Measurements from ENCODE around the gene KRT33B. TPM values are rescaled to one million over a fixed set of nuclear protein-coding genes. Genes with fewer than 3 reads are reported as not detected.

The KRT33B gene
- total RNA-seq (2021; fragmentation: NEBNext Ultra II Directional; extraction: Animal tissue kit (Norgen Biotek cat#: 25700)) (not detected in 2 replicates), polyA plus RNA-seq (2011; rRNA removed) (not detected in 2 replicates), polyA minus RNA-seq (2011; rRNA and poly(A)+ RNA removed) (not detected in 2 replicates)
- polyA plus RNA-seq (2011; cell fraction: cytosol; rRNA removed) = not detected
- polyA plus RNA-seq (2011; cell fraction: nucleus; rRNA removed) = not detected
- not detected in 4 replicates for polyA plus RNA-seq (2012, experiment 1 of 2)
- polyA plus RNA-seq (2012, experiment 2 of 2) = not detected
- polyA plus RNA-seq (2013, experiment 1 of 2) = not detected
- polyA plus RNA-seq (2013, experiment 2 of 2) = not detected
- polyA minus RNA-seq (2011; cell fraction: cytosol; rRNA and poly(A)+ RNA removed) = not detected
- not detected for polyA minus RNA-seq (2011; cell fraction: nucleus; rRNA and poly(A)+ RNA removed)
- long read RNA-seq, experiment 1 = 0 reads
- long read RNA-seq, experiment 2 = 0 reads

DNA sequence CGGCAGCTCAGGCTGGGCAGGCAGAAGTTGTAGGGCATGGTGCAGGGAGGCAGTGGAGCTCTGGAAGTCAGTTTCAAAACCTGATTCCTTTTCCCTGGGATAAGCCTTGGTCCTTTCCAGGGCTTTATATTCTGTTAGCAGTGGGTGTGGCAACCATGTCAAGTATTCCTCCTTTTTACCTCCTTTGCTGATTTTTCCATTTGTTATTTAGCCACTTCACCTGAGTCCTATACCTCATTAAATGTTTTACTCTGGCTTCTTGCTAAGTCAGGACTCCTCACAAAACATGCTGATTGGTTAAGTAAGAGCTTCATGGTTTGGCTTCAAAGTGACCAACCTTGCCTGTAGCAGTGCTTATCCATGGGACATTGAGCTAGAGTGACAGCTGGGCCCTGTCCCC lies at the start of gene KRT33B:
KRT33B (minus strand) TSS at position 101 of the 400 bp plus-strand sequence; CDS start at position 38, 63 bp downstream.
- CTCF ChIA-PET (ENCODE audit: partially characterized antibody) = interaction anchor here (0.6 to 2.4 kb wide), 4 partner anchors 26 to 342 kb away, joined by 3 to 7 read pairs (median 4); no protein-coding TSS in a partner anchor
- H2AK5ac ChIP-seq (ENCODE audit: low read depth, low read length) = no peak within 1 kb of the TSS
- TF ChIP-seq BRCA1 (IDR thresholded peaks at IDR 0.05; ENCODE audit: low read depth, low read length) = no peak
- TF ChIP-seq JUND (IDR thresholded peaks at IDR 0.05; ENCODE audit: low read length) = no peak

More for the DNA sequence above, at the start of gene KRT33B:
- Histone ChIP-seq H3K4me3 (ENCODE audit: extremely low read depth in 1 of 4, insufficient read depth in 2 of 4, low read depth in 3 of 4, low read length in 4 of 4) (no peak within 1 kb of the TSS), H4K5ac (ENCODE audit: insufficient read length, low read depth, low read length) (no peak within 1 kb of the TSS), H2BK5ac (ENCODE audit: low read depth, low read length) (no peak within 1 kb of the TSS), H3K14ac (ENCODE audit: insufficient read length) (no peak within 1 kb of the TSS), H3K79me1 (ENCODE audit: low read depth, low read length) (no peaks in the 10 kb centered on the region), H3K79me2 (ENCODE audit: control insufficient read depth in 1 of 2, insufficient read depth in 2 of 2, low read length in 2 of 2) (no peaks in the 10 kb centered on the region), H4K8ac (ENCODE audit: extremely low read depth, insufficient read depth, low read length) (no peak within 1 kb of the TSS), H3K4me1 (replicated peaks in 1 of 4; ENCODE audit: control insufficient read depth in 3 of 4, insufficient read depth in 4 of 4, low read length in 3 of 4) (no peaks in the 10 kb centered on the region), H3K56ac (replicated peaks; ENCODE audit: insufficient read length, low read depth, low read length) (no peak within 1 kb of the TSS), H4K91ac (replicated peaks; ENCODE audit: insufficient read length, low read length) (no peak within 1 kb of the TSS), H3K9me3 (ENCODE audit: insufficient read depth in 2 of 2, low read depth in 1 of 2, low read length in 1 of 2) (no peaks in the 10 kb centered on the region), H3K23me2 (ENCODE audit: low read depth, low read length) (peaks cover 1% of the 10 kb centered on the region; the same call in 1 of the 2 replicates), H3K4ac (replicated peaks; ENCODE audit: insufficient read length, low read depth, low read length) (no peak within 1 kb of the TSS), H3K18ac (ENCODE audit: extremely low read depth, low read length) (no peak within 1 kb of the TSS), H3K4me2 (ENCODE audit: insufficient read depth in 1 of 2, low read depth in 2 of 2, low read length in 2 of 2) (no peak within 1 kb of the TSS), H3K9ac (replicated peaks in 1 of 4; ENCODE audit: extremely low read depth in 1 of 4, low read depth in 3 of 4, low read length in 3 of 4) (no peak within 1 kb of the TSS), H2BK120ac (replicated peaks; ENCODE audit: low read depth, low read length) (no peak within 1 kb of the TSS), H2BK12ac (ENCODE audit: low read depth, low read length) (no peak within 1 kb of the TSS), H3K27me3 (replicated peaks in 1 of 4; ENCODE audit: control insufficient read depth in 3 of 4, extremely low read depth in 1 of 4, insufficient read depth in 3 of 4, low read length in 3 of 4) (no peaks in the 10 kb centered on the region), H2AFZ (ENCODE audit: low read length) (no peak within 1 kb of the TSS), H3K36me3 (ENCODE audit: control insufficient read depth in 2 of 4, insufficient read depth in 4 of 4, low read length in 3 of 4) (no peaks in the 10 kb centered on the region), H2BK15ac (ENCODE audit: low read length) (no peak within 1 kb of the TSS), H2BK20ac (ENCODE audit: low read length) (no peak within 1 kb of the TSS), H3K23ac (ENCODE audit: insufficient read length) (no peak within 1 kb of the TSS), H4K20me1 (replicated peaks in 1 of 2; ENCODE audit: control insufficient read depth in 1 of 2, insufficient read depth in 2 of 2, low read length in 2 of 2) (no peaks in the 10 kb centered on the region), H3K27ac (ENCODE audit: low read depth, low read length) (no peak within 1 kb of the TSS)
- FAIRE-seq (no peak), DNase-seq (ENCODE audit: low read depth in 1 of 2, low spot score in 2 of 2) (no peak)
- POLR2A ChIA-PET (ENCODE audit: partially characterized antibody) = interaction anchor here (0.7 kb wide), 1 partner anchor 9 kb away, joined by 3 read pairs; no protein-coding TSS in a partner anchor
- 92% methylated on average over 1 of the region's 1 CpG; no CpG with 5 or more reads in 1 of the 2 experiments for WGBS, 2 experiments (ENCODE audit: extremely low coverage in 1 of 2, insufficient coverage in 1 of 2, insufficient read length in 1 of 2, insufficient replicate concordance in 2 of 2, low coverage in 1 of 2, low lambda C conversion rate in 2 of 2, missing lambda C conversion rate in 1 of 2)
